ENCODE data around the gene CROCC.
"Not testable (repeated sequence)": the region's sequence is repeated elsewhere in the genome, so short reads cannot be mapped to it uniquely, and the experiment has no call there.

The CROCC gene

DNA sequence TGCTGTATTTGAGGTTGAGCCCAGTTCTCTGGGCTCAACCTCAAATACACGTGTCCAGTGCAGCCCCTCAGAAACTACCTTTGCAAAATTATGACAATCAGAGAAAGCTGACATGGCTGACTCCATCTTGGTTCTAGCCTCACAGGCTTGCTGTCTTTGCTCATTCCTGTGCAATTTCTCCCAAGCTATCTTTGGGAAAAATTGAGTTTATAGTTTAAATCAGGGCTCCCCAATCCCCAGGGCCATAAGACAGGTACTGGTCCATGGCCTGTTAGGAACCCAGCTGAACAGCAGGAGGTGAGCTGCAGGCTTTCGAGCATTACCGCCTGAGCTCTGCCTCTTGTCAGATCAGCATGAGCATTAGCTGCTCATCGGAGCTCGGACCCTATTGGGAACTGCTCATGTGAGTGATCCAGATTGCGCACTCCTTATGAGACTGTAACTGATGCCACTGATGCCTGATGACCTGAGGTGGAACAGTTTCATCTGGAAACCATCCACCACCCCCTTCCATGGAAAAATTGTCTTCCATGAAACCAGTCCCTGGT, 28.7 kb upstream of the CROCC start:
- H3K27me3 Mint-ChIP-seq, H3K9me3 Mint-ChIP-seq, H3K4me3 Mint-ChIP-seq, H3K36me3 Mint-ChIP-seq, H3K27ac Mint-ChIP-seq: not testable (repeated sequence)
- H3K4me1 Mint-ChIP-seq = peaks cover 51% of the 10 kb centered on the region

DNA sequence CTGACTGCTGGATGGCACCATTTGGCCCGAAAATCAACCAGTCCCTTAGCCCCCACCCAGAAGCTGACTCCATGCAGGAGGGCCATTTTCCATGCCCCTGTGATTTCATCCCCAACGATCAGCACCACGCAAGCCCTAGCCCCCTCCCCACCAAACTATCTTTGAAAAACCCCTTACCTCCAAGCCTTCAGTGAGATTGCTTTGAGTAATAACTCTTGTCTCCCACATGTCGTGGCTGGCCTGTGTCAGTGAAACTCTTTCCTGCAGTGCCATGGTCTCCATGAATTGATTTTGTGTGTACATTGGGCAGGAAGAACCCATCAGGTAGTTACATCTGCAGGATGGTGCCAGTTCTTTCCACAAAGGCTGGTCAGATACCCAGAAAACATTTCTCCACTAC, 27.9 kb upstream of the CROCC start:
- H3K9me3 Mint-ChIP-seq, H3K27ac Mint-ChIP-seq, H3K36me3 Mint-ChIP-seq, H3K27me3 Mint-ChIP-seq, H3K4me3 Mint-ChIP-seq: not testable (repeated sequence)
- H3K4me1 Mint-ChIP-seq = peaks cover 49% of the 10 kb centered on the region

DNA sequence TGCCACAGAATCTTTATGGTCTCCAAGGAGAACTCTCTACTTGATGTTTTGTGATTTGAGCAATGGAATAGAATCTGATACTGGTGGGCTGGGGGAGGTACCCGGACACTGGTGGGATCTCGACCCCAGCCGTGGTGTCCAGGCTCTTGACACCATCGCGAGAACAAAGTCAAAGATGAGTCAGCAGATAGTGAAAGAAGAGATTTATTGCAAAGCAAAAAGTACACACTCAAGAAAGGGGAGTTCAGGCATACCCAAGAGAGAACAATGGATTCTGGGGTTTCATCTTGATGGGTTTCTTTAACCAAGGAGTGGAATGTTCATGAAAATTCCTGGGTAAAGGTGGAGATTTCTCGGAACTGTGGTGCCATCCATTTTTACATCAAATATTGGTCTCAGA, 27.4 kb upstream of the CROCC start:
- not testable (repeated sequence) for H3K9me3 Mint-ChIP-seq, H3K27me3 Mint-ChIP-seq, H3K36me3 Mint-ChIP-seq
- H3K4me1 Mint-ChIP-seq = peaks cover 44% of the 10 kb centered on the region
- H3K27ac Mint-ChIP-seq = peak overlapping the region; percentile 32
- peak overlapping the region; percentile 82 for H3K4me3 Mint-ChIP-seq

GRCh38 chr1:16895233-16895597, 26.5 kb upstream of the CROCC start:
- peak overlapping the region; percentile 82 for H3K4me3 Mint-ChIP-seq
- H3K4me1 Mint-ChIP-seq = peaks cover 37% of the 10 kb centered on the region
- H3K27me3 Mint-ChIP-seq, H3K9me3 Mint-ChIP-seq, H3K36me3 Mint-ChIP-seq: not testable (repeated sequence)
- peak overlapping the region; percentile 99 for H3K27ac Mint-ChIP-seq

DNA sequence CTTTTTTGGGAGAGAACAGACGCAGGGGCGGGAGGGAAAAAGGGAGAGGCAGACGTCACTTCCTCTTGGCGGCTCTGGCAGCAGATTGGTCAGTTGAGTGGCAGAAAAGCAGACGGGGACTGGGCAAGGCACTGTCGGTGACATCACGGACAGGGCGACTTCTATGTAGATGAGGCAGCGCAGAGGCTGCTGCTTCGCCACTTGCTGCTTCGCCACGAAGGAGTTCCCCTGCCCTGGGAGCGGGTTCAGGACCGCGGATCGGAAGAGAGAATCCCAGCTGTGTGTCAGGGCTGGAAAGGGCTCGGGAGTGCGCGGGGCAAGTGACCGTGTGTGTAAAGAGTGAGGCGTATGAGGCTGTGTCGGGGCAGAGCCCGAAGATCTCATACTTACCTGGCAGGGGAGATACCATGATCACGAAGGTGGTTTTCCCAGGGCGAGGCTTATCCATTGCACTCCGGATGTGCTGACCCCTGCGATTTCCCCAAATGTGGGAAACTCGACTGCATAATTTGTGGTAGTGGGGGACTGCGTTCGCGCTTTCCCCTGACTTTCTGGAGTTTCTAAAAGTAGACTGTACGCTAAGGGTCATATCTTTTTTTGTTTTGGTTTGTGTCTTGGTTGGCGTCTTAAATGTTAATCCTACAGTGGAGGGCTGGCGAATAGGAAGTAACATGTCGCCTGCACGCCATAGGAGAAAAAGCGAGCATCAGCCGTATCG, 26.0 kb upstream of the CROCC start, which contains the start of gene RNU1-2:
Gene RNU1-2 (plus strand): TSS at position 383 of the 718 bp plus-strand sequence.
- peak within 1 kb of the TSS; percentile 82 for H3K4me3 Mint-ChIP-seq
- H3K27me3 Mint-ChIP-seq, H3K36me3 Mint-ChIP-seq, H3K9me3 Mint-ChIP-seq: not testable (repeated sequence)
- H3K4me1 Mint-ChIP-seq = peaks cover 38% of the 10 kb centered on the region
- H3K27ac Mint-ChIP-seq = peak within 1 kb of the TSS; percentile 99

- H3K27me3 Mint-ChIP-seq, H3K9me3 Mint-ChIP-seq, H3K36me3 Mint-ChIP-seq: not testable (repeated sequence)
- Mint-ChIP-seq H3K4me3 (peak overlapping the region; percentile 82), H3K27ac (peak overlapping the region; percentile 99), H3K4me1 (peaks cover 45% of the 10 kb centered on the region)
Measured at GRCh38 chr1:16896316-16897055, 25.2 kb upstream of the CROCC start.

GRCh38 chr1:16897653-16898052, 24.1 kb upstream of the CROCC start:
- peak overlapping the region; percentile 37 for H3K4me3 Mint-ChIP-seq
- not testable (repeated sequence) for H3K27me3 Mint-ChIP-seq, H3K9me3 Mint-ChIP-seq, H3K36me3 Mint-ChIP-seq
- peak overlapping the region; percentile 97 for H3K27ac Mint-ChIP-seq
- peaks cover 55% of the 10 kb centered on the region for H3K4me1 Mint-ChIP-seq

GRCh38 chr1:16898298-16898697, 23.4 kb upstream of the CROCC start:
- H3K27ac Mint-ChIP-seq = peak overlapping the region; percentile 97
- not testable (repeated sequence) for H3K9me3 Mint-ChIP-seq, H3K27me3 Mint-ChIP-seq, H3K36me3 Mint-ChIP-seq
- peak overlapping the region; percentile 37 for H3K4me3 Mint-ChIP-seq
- peaks cover 62% of the 10 kb centered on the region for H3K4me1 Mint-ChIP-seq

GRCh38 chr1:16899020-16899419, 22.7 kb upstream of the CROCC start:
- H3K36me3 Mint-ChIP-seq, H3K27ac Mint-ChIP-seq, H3K27me3 Mint-ChIP-seq, H3K9me3 Mint-ChIP-seq, H3K4me3 Mint-ChIP-seq: not testable (repeated sequence)
- H3K4me1 Mint-ChIP-seq = peaks cover 68% of the 10 kb centered on the region

DNA sequence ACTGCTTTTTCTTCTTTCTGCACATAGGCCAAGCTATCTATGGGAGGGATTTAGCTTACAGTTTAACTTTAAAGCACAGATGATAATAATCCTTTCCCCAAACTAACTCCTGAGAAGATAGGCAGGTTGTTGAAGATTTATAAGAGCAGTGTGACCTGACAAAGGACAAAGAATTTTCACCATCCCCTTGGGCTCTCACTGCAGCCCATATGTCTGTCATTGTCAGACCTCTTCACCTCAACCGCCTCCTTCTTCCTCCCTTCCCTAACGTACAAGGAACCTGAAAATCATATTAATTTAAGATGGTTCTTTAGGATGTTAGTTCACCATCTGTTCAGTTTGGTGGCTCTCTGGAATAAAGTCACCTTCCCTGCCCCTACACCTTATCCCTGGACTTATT, 21.0 kb upstream of the CROCC start:
- peak overlapping the region; percentile 15 for H3K27ac Mint-ChIP-seq
- no peaks in the 10 kb centered on the region for H3K27me3 Mint-ChIP-seq
- no peaks in the 10 kb centered on the region for H3K36me3 Mint-ChIP-seq
- no peaks in the 10 kb centered on the region for H3K9me3 Mint-ChIP-seq
- H3K4me3 Mint-ChIP-seq = no peak overlapping the region
- peaks cover 57% of the 10 kb centered on the region for H3K4me1 Mint-ChIP-seq

DNA sequence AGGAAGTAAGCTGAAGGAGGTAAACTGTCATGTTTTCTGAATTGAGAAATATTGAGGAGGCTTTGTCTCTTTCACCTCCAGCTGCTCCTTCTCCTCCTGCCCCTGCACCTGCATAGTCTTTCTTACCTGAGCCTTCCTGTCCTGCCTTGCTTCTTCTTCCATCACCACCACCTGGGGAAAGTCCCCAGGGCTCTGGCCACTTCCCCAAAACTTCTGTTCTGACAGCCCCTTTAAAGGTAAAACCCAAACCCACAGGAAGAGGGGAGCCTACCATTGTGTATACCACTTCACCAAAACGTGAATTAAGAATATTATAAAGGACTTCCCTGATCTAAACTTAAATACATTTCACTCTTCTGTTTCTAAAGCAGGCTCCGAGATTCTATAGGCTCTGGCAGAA, 20.4 kb upstream of the CROCC start:
- Mint-ChIP-seq H3K4me3 (peak overlapping the region; percentile 9), H3K4me1 (peaks cover 57% of the 10 kb centered on the region), H3K27ac (peak overlapping the region; percentile 93)
- not testable (repeated sequence) for H3K27me3 Mint-ChIP-seq, H3K36me3 Mint-ChIP-seq, H3K9me3 Mint-ChIP-seq

GRCh38 chr1:16903054-16903453, 18.7 kb upstream of the CROCC start:
- Mint-ChIP-seq H3K4me1 (peaks cover 48% of the 10 kb centered on the region), H3K27me3 (no peaks in the 10 kb centered on the region), H3K9me3 (no peaks in the 10 kb centered on the region), H3K36me3 (peaks cover 2% of the 10 kb centered on the region), H3K4me3 (no peak overlapping the region), H3K27ac (no peak overlapping the region)

GRCh38 chr1:16903458-16903796, 18.3 kb upstream of the CROCC start:
- Mint-ChIP-seq H3K4me3 (no peak overlapping the region), H3K36me3 (peaks cover 2% of the 10 kb centered on the region), H3K9me3 (no peaks in the 10 kb centered on the region), H3K4me1 (peaks cover 45% of the 10 kb centered on the region), H3K27ac (no peak overlapping the region), H3K27me3 (no peaks in the 10 kb centered on the region)

GRCh38 chr1:16904560-16905109, 17.1 kb upstream of the CROCC start:
- no peak overlapping the region for H3K4me3 Mint-ChIP-seq
- H3K36me3 Mint-ChIP-seq = peaks cover 2% of the 10 kb centered on the region
- H3K4me1 Mint-ChIP-seq = peaks cover 41% of the 10 kb centered on the region
- no peaks in the 10 kb centered on the region for H3K27me3 Mint-ChIP-seq
- no peaks in the 10 kb centered on the region for H3K9me3 Mint-ChIP-seq
- no peak overlapping the region for H3K27ac Mint-ChIP-seq

GRCh38 chr1:16905110-16905867, 16.4 kb upstream of the CROCC start:
- Mint-ChIP-seq H3K4me3 (no peak overlapping the region), H3K4me1 (peaks cover 45% of the 10 kb centered on the region), H3K9me3 (no peaks in the 10 kb centered on the region), H3K27ac (no peak overlapping the region), H3K36me3 (peaks cover 2% of the 10 kb centered on the region), H3K27me3 (no peaks in the 10 kb centered on the region)
